ENCODE data around the gene MTHFS.

MTHFS gene

GRCh38 chr15:79874242-79874641, 22.6 kb downstream of the MTHFS start:
- no peak for DNase-seq

- peak; percentile 63 for DNase-seq
Observed at GRCh38 chr15:79872358-79873017, 24.3 kb downstream of the MTHFS start.

- no peak for DNase-seq
Observed at GRCh38 chr15:79868554-79868953, 28.3 kb downstream of the MTHFS start.

GRCh38 chr15:79863886-79864285, 32.9 kb downstream of the MTHFS start:
- no peak for DNase-seq

- DNase-seq, result no peak
Observed at GRCh38 chr15:79862191-79862590, 34.6 kb downstream of the MTHFS start.

GRCh38 chr15:79860661-79861060, 36.2 kb downstream of the MTHFS start:
- DNase-seq, result no peak

GRCh38 chr15:79858469-79858868, 38.3 kb downstream of the MTHFS start:
- no peak for DNase-seq

GRCh38 chr15:79853492-79854328, 43.1 kb downstream of the MTHFS start:
- peak; percentile 60 for DNase-seq

GRCh38 chr15:79849789-79850188, 47.0 kb downstream of the MTHFS start:
- no peak for DNase-seq

GRCh38 chr15:79846539-79846938, 50.3 kb downstream of the MTHFS start:
- no peak for DNase-seq

GRCh38 chr15:79844221-79844620, 52.6 kb downstream of the MTHFS start:
- DNase-seq, result no peak

GRCh38 chr15:79837846-79838245, 59.0 kb downstream of the MTHFS start:
- DNase-seq, result no peak

- no peak for DNase-seq
Observed at GRCh38 chr15:79834495-79834894, 62.3 kb downstream of the MTHFS start.

- no peak for DNase-seq
Observed at GRCh38 chr15:79832367-79833120, 64.3 kb downstream of the MTHFS start.

- DNase-seq, result no peak
Observed at GRCh38 chr15:79831604-79832003, 65.2 kb downstream of the MTHFS start.

GRCh38 chr15:79829950-79830349, 66.9 kb downstream of the MTHFS start:
- no peak for DNase-seq

GRCh38 chr15:79828447-79828846, 68.4 kb downstream of the MTHFS start:
- no peak for DNase-seq

GRCh38 chr15:79826800-79827199, 70.0 kb downstream of the MTHFS start:
- no peak for DNase-seq

- no peak for DNase-seq
Observed at GRCh38 chr15:79824136-79824701, 72.6 kb downstream of the MTHFS start.

- no peak for DNase-seq
Observed at GRCh38 chr15:79820820-79821219, 76.0 kb downstream of the MTHFS start.

- DNase-seq, result no peak
Observed at GRCh38 chr15:79820176-79820575, 76.6 kb downstream of the MTHFS start.

GRCh38 chr15:79816571-79816970, 80.2 kb downstream of the MTHFS start:
- no peak for DNase-seq

- no peak for DNase-seq
Observed at GRCh38 chr15:79815468-79815867, 81.3 kb downstream of the MTHFS start.
